Measurements from ENCODE around the gene HOXA3. TPM values are rescaled to one million over a fixed set of nuclear protein-coding genes. Genes with fewer than 3 reads are reported as not detected.
A peak's percentile ranks its signal among the peaks of the same experiment; 100 is the strongest.

Gene HOXA3
- total RNA-seq, 1 donor from 2014 or later: 8.7 TPM

- DNase-seq: peak; percentile 68
- Histone ChIP-seq H3K4me1 (peaks cover 41% of the 10 kb centered on the region), H3K27ac (no peak overlapping the region), H3K27me3 (peaks cover 100% of the 10 kb centered on the region), H3K9me3 (no peaks in the 10 kb centered on the region), H3K36me3 (no peaks in the 10 kb centered on the region), H3K4me3 (peak overlapping the region; percentile 31)
- no peak for TF ChIP-seq CTCF (IDR thresholded peaks at IDR 0.05)
- no peak for ATAC-seq
- intact Hi-C loops (cut with DNase I): no loop called here
Observed at GRCh38 chr7:27184337-27185012, 32.1 kb upstream of the HOXA3 start.

GRCh38 chr7:27183682-27184336 lies 31.4 kb upstream of the HOXA3 start:
- DNase-seq (peak; percentile 42), ATAC-seq (no peak)
- peaks cover 100% of the 10 kb centered on the region for H3K27me3 ChIP-seq
- no peaks in the 10 kb centered on the region for H3K9me3 ChIP-seq
- TF ChIP-seq CTCF (IDR thresholded peaks at IDR 0.05): no peak
- H3K4me3 ChIP-seq: peak overlapping the region; percentile 31
- H3K36me3 ChIP-seq: no peaks in the 10 kb centered on the region
- H3K4me1 ChIP-seq: peaks cover 36% of the 10 kb centered on the region
- intact Hi-C loops (cut with DNase I): no loop called here
- no peak overlapping the region for H3K27ac ChIP-seq

- intact Hi-C loops (cut with DNase I): no loop called here
- Histone ChIP-seq H3K9me3 (no peaks in the 10 kb centered on the region), H3K4me1 (peaks cover 28% of the 10 kb centered on the region), H3K27me3 (peaks cover 100% of the 10 kb centered on the region), H3K4me3 (no peak overlapping the region), H3K36me3 (no peaks in the 10 kb centered on the region), H3K27ac (no peak overlapping the region)
- no peak for TF ChIP-seq CTCF (IDR thresholded peaks at IDR 0.05)
- DNase-seq (peak; percentile 56), ATAC-seq (no peak)
Observed at GRCh38 chr7:27182861-27183681, 30.7 kb upstream of the HOXA3 start.

- Histone ChIP-seq H3K9me3 (no peaks in the 10 kb centered on the region), H3K4me3 (no peak overlapping the region), H3K36me3 (no peaks in the 10 kb centered on the region), H3K27me3 (peaks cover 100% of the 10 kb centered on the region), H3K4me1 (peaks cover 21% of the 10 kb centered on the region), H3K27ac (no peak overlapping the region)
- intact Hi-C loops (cut with DNase I): no loop called here
- DNase-seq: no peak
- TF ChIP-seq CTCF (IDR thresholded peaks at IDR 0.05): no peak
- no peak for ATAC-seq
Observed at GRCh38 chr7:27182285-27182841, 30.0 kb upstream of the HOXA3 start.

- H3K4me3 ChIP-seq: no peak overlapping the region
- ATAC-seq (no peak), DNase-seq (peak; percentile 51)
- no peak for TF ChIP-seq CTCF (IDR thresholded peaks at IDR 0.05)
- H3K4me1 ChIP-seq: peaks cover 21% of the 10 kb centered on the region
- H3K27ac ChIP-seq: no peak overlapping the region
- intact Hi-C loops (cut with DNase I): no loop called here
- no peaks in the 10 kb centered on the region for H3K9me3 ChIP-seq
- H3K27me3 ChIP-seq: peaks cover 100% of the 10 kb centered on the region
- H3K36me3 ChIP-seq: no peaks in the 10 kb centered on the region
Observed at GRCh38 chr7:27181795-27182275, 29.5 kb upstream of the HOXA3 start.

All from upper lobe of right lung (tissue), 1 donor.